GM12878 (cell line): Measurements from ENCODE around the gene SLC4A2. TPM values are rescaled to one million over a fixed set of nuclear protein-coding genes. Genes with fewer than 3 reads are reported as not detected.

Experiments used
- ATAC-seq: fragments of 200-7000 bp; cut with Tn5 transposase; 3 replicates; pipeline ENCODE4 v1.9.1; 2020; ENCODE audit warnings: mild to moderate bottlenecking, moderate library complexity
- BruUV-seq: library from RNA; stranded (reverse); fragments of 400-500 nt; replicated peaks from 2 replicates; lab custom pipeline; 2021; lab: Mats Ljungman, UMichigan
- CTCF ChIA-PET: fragments of 300-600 bp; sonication (Branson Sonifier 250); formaldehyde crosslinking; extraction: SDS; loops from one replicate; lab custom pipeline; 2021; ENCODE audit warnings: inconsistent platforms; lab: Yijun Ruan, JAX
- POLR2A ChIA-PET: fragments of 350-600 bp; formaldehyde crosslinking; extraction: SDS; loops from one replicate; lab custom pipeline; 2021; ENCODE audit warnings: inconsistent platforms; lab: Charles Lee
- RAD21 ChIA-PET: fragments of 300-600 bp; sonication (Branson Sonifier 250); formaldehyde crosslinking; loops from one replicate; lab custom pipeline; 2023; ENCODE audit warnings: antibody characterized with exemption; ENCODE audit not compliant: unreplicated experiment; lab: Charles Lee
- SMC1A ChIA-PET: fragments of 300-600 bp; sonication (Branson Sonifier 250); formaldehyde crosslinking; loops from one replicate; lab custom pipeline; 2023; ENCODE audit not compliant: unreplicated experiment, uncharacterized antibody; lab: Charles Lee
- DNase-seq: peaks from one replicate; pipeline ENCODE4 v3.0.0-alpha.2; 2011; ENCODE audit warnings: low read depth, low spot score
- FAIRE-seq: peaks from 3 replicates; lab custom pipeline; 2011; peaks lifted over from hg19 to GRCh38; lab: Jason Lieb, UNC
- H2AFZ ChIP-seq: 2 replicates; pipeline ENCODE4 v1.6.0; 2011; ENCODE audit warnings: low read depth, low read length, control low read depth; ENCODE audit not compliant: control insufficient read depth
- H3K27ac ChIP-seq: 2 replicates; pipeline ENCODE4 v1.5.1; 2011; ENCODE audit warnings: control low read depth; ENCODE audit not compliant: control insufficient read depth, insufficient read depth
- H3K27me3 ChIP-seq, 2 experiments: replicated peaks in 1 of 2; 2 replicates each; pipeline versions ENCODE4 v1.6.0 to v1.6.1; 2011; ENCODE audit warnings: low read length in 1 of 2; ENCODE audit not compliant: control insufficient read depth in 2 of 2, insufficient read depth in 2 of 2
- H3K36me3 ChIP-seq, 2 experiments: 2 replicates each; pipeline ENCODE4 v1.5.1; 2011; ENCODE audit warnings: low read length in 1 of 2; ENCODE audit not compliant: control insufficient read depth in 2 of 2, insufficient read depth in 2 of 2
- H3K4me1 ChIP-seq: 2 replicates; pipeline ENCODE4 v1.6.1; 2011; ENCODE audit warnings: mild to moderate bottlenecking, low read length, moderate library complexity, mixed read lengths; ENCODE audit not compliant: control insufficient read depth, insufficient read depth
- H3K4me2 ChIP-seq: 2 replicates; pipeline ENCODE4 v1.6.0; 2011; ENCODE audit warnings: control low read depth; ENCODE audit not compliant: control insufficient read depth, insufficient read depth
- H3K4me3 ChIP-seq: fragments of 200-600 bp; sonication (generic); 2 replicates; pipeline ENCODE4 v1.5.1; 2016
- H3K79me2 ChIP-seq: 2 replicates; pipeline ENCODE4 v1.6.0; 2011; ENCODE audit warnings: low read length; ENCODE audit not compliant: control insufficient read depth, insufficient read depth
- H3K9ac ChIP-seq: 2 replicates; pipeline ENCODE4 v1.8.0; 2011; ENCODE audit warnings: low read length, control low read depth, mixed read lengths; ENCODE audit not compliant: control insufficient read depth, insufficient read depth
- H3K9me3 ChIP-seq: replicated peaks from 3 replicates; pipeline ENCODE4 v1.5.1; 2011; ENCODE audit warnings: mild to moderate bottlenecking, low read length; ENCODE audit not compliant: control insufficient read depth, insufficient read depth
- H4K20me1 ChIP-seq: 2 replicates; pipeline ENCODE4 v1.6.0; 2011; ENCODE audit not compliant: control insufficient read depth, insufficient read depth
- BHLHE40 ChIP-seq, 2 experiments: fragments of 450-650 bp in 1 of 2; IDR thresholded peaks; 2 replicates each; pipeline ENCODE4 v1.6.1; 2011 to 2017; ENCODE audit warnings: low read depth in 2 of 2, borderline replicate concordance in 1 of 2, improper control_type of control experiment in 1 of 2, low read length in 1 of 2, mild to moderate bottlenecking in 1 of 2
- CBX5 ChIP-seq: sonication (generic); IDR thresholded peaks from 2 replicates; pipeline ENCODE4 v1.6.1; 2016; ENCODE audit warnings: low read depth, moderate library complexity, mild to moderate bottlenecking, inconsistent platforms
- CHD1 ChIP-seq: IDR thresholded peaks from 2 replicates; pipeline ENCODE4 v1.6.1; 2012; ENCODE audit warnings: low read depth, low read length, improper control_type of control experiment
- IKZF2 ChIP-seq, 2 experiments: fragments of 450-650 bp; IDR thresholded peaks; 2 replicates each; pipeline ENCODE4 v1.6.1; 2017; ENCODE audit warnings: mild to moderate bottlenecking in 2 of 2, moderate library complexity in 2 of 2
- KAT2A ChIP-seq: conservative IDR thresholded peaks from 2 replicates; pipeline ENCODE4 v1.6.1; 2011; ENCODE audit warnings: low read depth, low read length; ENCODE audit not compliant: control insufficient read depth
- LARP7 ChIP-seq: fragments of 450-650 bp; IDR thresholded peaks from 2 replicates; pipeline ENCODE4 v1.6.1; 2017; ENCODE audit warnings: mild to moderate bottlenecking
- NFYB ChIP-seq: IDR thresholded peaks from 2 replicates; pipeline ENCODE4 v1.6.1; 2011; ENCODE audit warnings: low read depth, mild to moderate bottlenecking, low read length, improper control_type of control experiment, moderate library complexity; ENCODE audit not compliant: insufficient read depth
- SREBF1 ChIP-seq: IDR thresholded peaks from 2 replicates; pipeline ENCODE4 v1.6.1; 2012; ENCODE audit warnings: mild to moderate bottlenecking, low read length
- SREBF2 ChIP-seq: IDR thresholded peaks from 2 replicates; pipeline ENCODE4 v1.6.1; 2012; ENCODE audit warnings: mild to moderate bottlenecking, low read length
- SUPT20H ChIP-seq: IDR thresholded peaks from 2 replicates; pipeline ENCODE4 v1.6.1; 2011; ENCODE audit warnings: low read depth, mild to moderate bottlenecking, low read length, moderate library complexity, borderline replicate concordance; ENCODE audit not compliant: control insufficient read depth
- WGBS: methylation state at CpG from one replicate; pipeline ENCODE4 v1.1.6; 2016; ENCODE audit warnings: low lambda C conversion rate; ENCODE audit not compliant: insufficient replicate concordance, insufficient coverage; ENCODE audit errors: missing lambda C conversion rate; 5-methylcytosine and 5-hydroxymethylcytosine counted together
- in situ Hi-C: fragments of 300-500 bp; cut with MboI; formaldehyde crosslinking; loops from 9 replicates; pipeline ENCODE4 v1.14.3; 2018; ENCODE audit warnings: mixed read lengths
- intact Hi-C: fragments of 100-400 bp; cut with micrococcal nuclease; formaldehyde crosslinking; loops from one replicate; pipeline ENCODE4 v1.14.2; 2022; ENCODE audit not compliant: unreplicated experiment
- polyA plus RNA-seq, 11 experiments: library from polyadenylated mRNA; depleted of rRNA in 4 of 11; unstranded in 6 of 11; stranded (reverse) in 5 of 11; fragments of >200 nt; fragmentation: Nextera tagmentation in 4 of 11; fragmentation: Illumina TruSeq in 1 of 11; extraction: Ambion mirVana in 4 of 11; extraction: Trizol in 1 of 11; gene quantifications; 1 replicate in 1 of 11; 2 replicates in 10 of 11; pipeline versions ENCODE4 v1.2.1 to v1.2.3, GENCODE V29; 2011 to 2016; ENCODE audit warnings: inconsistent platforms in 2 of 11, missing spikeins in 2 of 11, low read depth in 1 of 11
- total RNA-seq, 4 experiments: library from RNA; depleted of rRNA in 3 of 4; stranded (reverse); fragments of >200 nt in 3 of 4; fragmentation: Illumina TruSeq in 1 of 4; extraction: Trizol in 1 of 4; gene quantifications; 2 replicates each; pipeline versions ENCODE4 v1.2.1 to v1.2.3, GENCODE V29; 2013 to 2021
- TF ChIP-seq, protein P1 (sequence below): fragments of 450-650 bp; IDR thresholded peaks from 2 replicates; pipeline ENCODE4 v1.6.1; 2016; ENCODE audit warnings: mild to moderate bottlenecking
- TF ChIP-seq, protein P2 (sequence below): fragments of 450-650 bp; IDR thresholded peaks from 2 replicates; pipeline ENCODE4 v1.6.1; 2016; ENCODE audit warnings: mild to moderate bottlenecking
- TF ChIP-seq, protein P3 (sequence below): IDR thresholded peaks from 2 replicates; pipeline ENCODE4 v1.6.1; 2011; ENCODE audit warnings: borderline replicate concordance, low read depth, mild to moderate bottlenecking, moderate library complexity, low read length; ENCODE audit not compliant: insufficient read depth, poor library complexity, severe bottlenecking
- TF ChIP-seq, protein P4 (sequence below), 3 experiments: IDR thresholded peaks in 2 of 3; conservative IDR thresholded peaks in 1 of 3; 2 replicates each; pipeline ENCODE4 v1.5.1; 2011; ENCODE audit warnings: low read depth in 3 of 3, low read length in 3 of 3, mild to moderate bottlenecking in 3 of 3, control low read depth in 2 of 3, moderate library complexity in 2 of 3, inconsistent platforms in 1 of 3, mixed read lengths in 1 of 3; ENCODE audit not compliant: control insufficient read depth in 2 of 3, insufficient read depth in 1 of 3; ENCODE audit errors: extremely low read depth in 1 of 3

SLC4A2 gene
- total and polyA plus RNA-seq, 10 of the 15 experiments (the other 5 are each of a cell fraction or from before 2014, with no cell fraction given) = 2.7 to 78.6 (median 30.1) TPM

DNA sequence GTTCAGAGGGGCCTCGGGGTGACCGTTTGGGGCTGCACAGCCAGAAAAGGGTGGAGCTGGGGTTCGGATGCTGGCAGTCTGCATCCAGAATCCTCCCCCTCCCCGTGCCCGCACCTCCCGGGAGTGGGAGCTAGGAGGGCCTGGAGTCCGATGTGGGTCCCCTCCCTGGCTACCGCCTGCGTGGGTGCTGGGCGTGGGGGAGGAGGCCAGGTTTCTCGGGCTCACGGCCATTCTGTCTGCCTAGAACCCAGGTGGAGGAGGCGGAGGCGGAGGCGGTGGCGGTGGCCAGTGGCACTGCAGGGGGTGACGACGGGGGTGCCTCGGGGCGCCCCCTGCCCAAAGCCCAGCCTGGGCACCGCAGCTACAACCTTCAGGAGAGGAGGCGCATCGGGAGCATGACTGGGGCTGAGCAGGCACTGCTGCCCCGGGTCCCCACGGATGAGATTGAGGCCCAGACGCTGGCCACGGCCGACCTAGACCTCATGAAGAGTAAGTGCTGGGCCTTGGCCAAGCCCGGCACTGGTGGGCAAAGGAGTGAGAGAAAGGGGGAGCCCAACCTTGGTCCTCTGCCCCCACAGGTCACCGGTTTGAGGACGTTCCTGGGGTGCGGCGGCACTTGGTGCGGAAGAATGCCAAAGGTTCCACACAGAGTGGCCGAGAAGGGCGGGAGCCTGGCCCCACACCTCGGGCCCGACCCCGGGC is 7.0 kb downstream of the SLC4A2 start (continued):
- TF ChIP-seq SREBF1 (no peak), SUPT20H (no peak)
- TF ChIP-seq, protein P1, sequence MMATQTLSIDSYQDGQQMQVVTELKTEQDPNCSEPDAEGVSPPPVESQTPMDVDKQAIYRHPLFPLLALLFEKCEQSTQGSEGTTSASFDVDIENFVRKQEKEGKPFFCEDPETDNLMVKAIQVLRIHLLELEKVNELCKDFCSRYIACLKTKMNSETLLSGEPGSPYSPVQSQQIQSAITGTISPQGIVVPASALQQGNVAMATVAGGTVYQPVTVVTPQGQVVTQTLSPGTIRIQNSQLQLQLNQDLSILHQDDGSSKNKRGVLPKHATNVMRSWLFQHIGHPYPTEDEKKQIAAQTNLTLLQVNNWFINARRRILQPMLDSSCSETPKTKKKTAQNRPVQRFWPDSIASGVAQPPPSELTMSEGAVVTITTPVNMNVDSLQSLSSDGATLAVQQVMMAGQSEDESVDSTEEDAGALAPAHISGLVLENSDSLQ = no peak
- TF ChIP-seq, all 136 proteins: peak for 0

DNA sequence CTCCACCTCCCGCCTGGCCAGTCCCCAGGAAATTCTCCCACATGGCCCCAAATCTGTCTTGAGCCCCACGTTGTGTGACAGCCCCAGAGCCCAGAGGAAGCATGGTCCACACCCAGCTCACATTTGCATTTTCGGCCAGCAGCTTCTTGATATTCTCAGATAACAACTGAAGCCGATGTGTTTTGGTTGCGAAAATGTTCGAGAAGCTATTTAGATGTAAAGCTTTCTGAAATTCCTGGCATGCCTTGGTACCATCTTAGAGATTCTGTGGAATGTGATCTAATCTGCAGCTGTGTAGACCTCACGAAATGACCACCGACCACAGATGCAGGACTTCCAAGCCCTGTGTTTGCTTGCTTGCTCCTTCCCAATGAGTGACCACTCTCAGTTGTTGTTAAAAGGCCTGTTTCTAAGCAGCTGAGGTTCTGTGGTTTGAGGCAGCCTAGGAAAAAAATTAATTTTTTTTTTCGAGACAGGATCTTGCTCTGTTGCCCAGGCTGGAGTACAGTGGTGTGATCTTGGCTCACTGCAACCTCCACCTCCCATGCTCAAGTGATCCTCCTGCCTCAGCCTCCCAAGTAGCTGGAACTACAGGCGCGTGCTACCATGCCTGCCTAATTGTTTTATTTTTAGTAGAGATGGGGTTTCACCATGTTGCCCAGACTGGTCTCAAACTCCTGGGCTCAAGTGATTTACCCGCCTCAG is 8.8 kb downstream of the SLC4A2 start:
- no peaks in the 10 kb centered on the region for H4K20me1 ChIP-seq
- H3K9ac ChIP-seq = no peak overlapping the region
- no peak overlapping the region for H3K4me3 ChIP-seq
- no peaks in the 10 kb centered on the region for H3K27me3 ChIP-seq
- no TSS peak for BruUV-seq
- H3K4me2 ChIP-seq = no peak overlapping the region
- peaks cover 11 to 27% of the 10 kb centered on the region in 2 experiments; a peak in 3 of 4 replicates for H3K36me3 ChIP-seq
- H2AFZ ChIP-seq = no peak overlapping the region
- no peaks in the 10 kb centered on the region for H3K79me2 ChIP-seq
- H3K4me1 ChIP-seq = no peaks in the 10 kb centered on the region
- ATAC-seq = no peak
- WGBS = 78% methylated on average over 11 of the region's 12 CpGs
- ChIA-PET CTCF (interaction anchor here (1.1 to 1.4 kb wide), 3 partner anchors 17 to 41 kb away, joined by 3 to 7 read pairs (median 4); no protein-coding TSS in a partner anchor), SMC1A (interaction anchor here (0.8 to 1.2 kb wide), 2 partner anchors 12 to 40 kb away, joined by 3 read pairs; partner anchors contain the start of gene FASTK), RAD21 (no interaction called here), POLR2A (no interaction called here)
- intact Hi-C loops (no loop called here), in situ Hi-C loops (no loop called here)
- no peak overlapping the region for H3K27ac ChIP-seq
- no peaks in the 10 kb centered on the region for H3K9me3 ChIP-seq
- no peak for FAIRE-seq
- no peak for DNase-seq
- TF ChIP-seq, protein P2, sequence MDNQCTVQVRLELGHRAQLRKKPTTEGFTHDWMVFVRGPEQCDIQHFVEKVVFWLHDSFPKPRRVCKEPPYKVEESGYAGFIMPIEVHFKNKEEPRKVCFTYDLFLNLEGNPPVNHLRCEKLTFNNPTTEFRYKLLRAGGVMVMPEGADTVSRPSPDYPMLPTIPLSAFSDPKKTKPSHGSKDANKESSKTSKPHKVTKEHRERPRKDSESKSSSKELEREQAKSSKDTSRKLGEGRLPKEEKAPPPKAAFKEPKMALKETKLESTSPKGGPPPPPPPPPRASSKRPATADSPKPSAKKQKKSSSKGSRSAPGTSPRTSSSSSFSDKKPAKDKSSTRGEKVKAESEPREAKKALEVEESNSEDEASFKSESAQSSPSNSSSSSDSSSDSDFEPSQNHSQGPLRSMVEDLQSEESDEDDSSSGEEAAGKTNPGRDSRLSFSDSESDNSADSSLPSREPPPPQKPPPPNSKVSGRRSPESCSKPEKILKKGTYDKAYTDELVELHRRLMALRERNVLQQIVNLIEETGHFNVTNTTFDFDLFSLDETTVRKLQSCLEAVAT = no peak
- no peak for TF ChIP-seq CHD1
- no peak for TF ChIP-seq CBX5
- no peak for TF ChIP-seq BHLHE40 (IDR thresholded peaks at IDR 0.05; ENCODE audit: borderline replicate concordance in 1 of 2, low read depth in 2 of 2, low read length in 1 of 2)
- TF ChIP-seq KAT2A = no peak
- TF ChIP-seq IKZF2 (IDR thresholded peaks at IDR 0.05) = no peak
- TF ChIP-seq, protein P3, sequence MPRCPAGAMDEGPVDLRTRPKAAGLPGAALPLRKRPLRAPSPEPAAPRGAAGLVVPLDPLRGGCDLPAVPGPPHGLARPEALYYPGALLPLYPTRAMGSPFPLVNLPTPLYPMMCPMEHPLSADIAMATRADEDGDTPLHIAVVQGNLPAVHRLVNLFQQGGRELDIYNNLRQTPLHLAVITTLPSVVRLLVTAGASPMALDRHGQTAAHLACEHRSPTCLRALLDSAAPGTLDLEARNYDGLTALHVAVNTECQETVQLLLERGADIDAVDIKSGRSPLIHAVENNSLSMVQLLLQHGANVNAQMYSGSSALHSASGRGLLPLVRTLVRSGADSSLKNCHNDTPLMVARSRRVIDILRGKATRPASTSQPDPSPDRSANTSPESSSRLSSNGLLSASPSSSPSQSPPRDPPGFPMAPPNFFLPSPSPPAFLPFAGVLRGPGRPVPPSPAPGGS = no peak
- no peak for TF ChIP-seq NFYB
- TF ChIP-seq, protein P4, sequence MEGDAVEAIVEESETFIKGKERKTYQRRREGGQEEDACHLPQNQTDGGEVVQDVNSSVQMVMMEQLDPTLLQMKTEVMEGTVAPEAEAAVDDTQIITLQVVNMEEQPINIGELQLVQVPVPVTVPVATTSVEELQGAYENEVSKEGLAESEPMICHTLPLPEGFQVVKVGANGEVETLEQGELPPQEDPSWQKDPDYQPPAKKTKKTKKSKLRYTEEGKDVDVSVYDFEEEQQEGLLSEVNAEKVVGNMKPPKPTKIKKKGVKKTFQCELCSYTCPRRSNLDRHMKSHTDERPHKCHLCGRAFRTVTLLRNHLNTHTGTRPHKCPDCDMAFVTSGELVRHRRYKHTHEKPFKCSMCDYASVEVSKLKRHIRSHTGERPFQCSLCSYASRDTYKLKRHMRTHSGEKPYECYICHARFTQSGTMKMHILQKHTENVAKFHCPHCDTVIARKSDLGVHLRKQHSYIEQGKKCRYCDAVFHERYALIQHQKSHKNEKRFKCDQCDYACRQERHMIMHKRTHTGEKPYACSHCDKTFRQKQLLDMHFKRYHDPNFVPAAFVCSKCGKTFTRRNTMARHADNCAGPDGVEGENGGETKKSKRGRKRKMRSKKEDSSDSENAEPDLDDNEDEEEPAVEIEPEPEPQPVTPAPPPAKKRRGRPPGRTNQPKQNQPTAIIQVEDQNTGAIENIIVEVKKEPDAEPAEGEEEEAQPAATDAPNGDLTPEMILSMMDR (IDR thresholded peaks at IDR 0.05 in 2 of 3, conservative IDR thresholded peaks at IDR 0.05 in 1 of 3; ENCODE audit: control insufficient read depth in 2 of 3, extremely low read depth in 1 of 3, insufficient read depth in 1 of 3, low read depth in 3 of 3, low read length in 3 of 3) = no peak
- no peak for TF ChIP-seq LARP7
- TF ChIP-seq SREBF2 = no peak
